Epithelial cell of proximal tubule (primary cell): Measurements from ENCODE around the gene PCK1. TPM values are rescaled to one million over a fixed set of nuclear protein-coding genes. Genes with fewer than 3 reads are reported as not detected.

Experiments used
- DNase-seq: peaks from one replicate; pipeline ENCODE4 v3.0.0-alpha.2; 2011; ENCODE audit warnings: low read depth
- H3K4me3 ChIP-seq: 2 replicates; pipeline ENCODE4 v1.5.1; 2011; ENCODE audit warnings: low read depth, mild to moderate bottlenecking, low read length
- CTCF ChIP-seq: conservative IDR thresholded peaks from 2 replicates; pipeline ENCODE4 v1.5.1; 2012; ENCODE audit warnings: low read depth, mild to moderate bottlenecking, low read length
- total RNA-seq: library from RNA; depleted of rRNA; stranded (reverse); fragments of >200 nt; gene quantifications from 2 replicates; pipeline ENCODE4 v1.2.3, GENCODE V29; 2015

PCK1 gene
- total RNA-seq, 1 donor from 2014 or later = not detected

GRCh38 chr20:57528148-57528547 is 32.8 kb upstream of the PCK1 start:
- no peak for TF ChIP-seq CTCF
- H3K4me3 ChIP-seq = no peak overlapping the region
- DNase-seq = no peak

GRCh38 chr20:57529160-57529585 is 31.7 kb upstream of the PCK1 start:
- TF ChIP-seq CTCF = no peak
- DNase-seq = no peak
- no peak overlapping the region for H3K4me3 ChIP-seq

- DNase-seq = no peak
- TF ChIP-seq CTCF = no peak
- no peak overlapping the region for H3K4me3 ChIP-seq
Measured at GRCh38 chr20:57529810-57530209, 31.1 kb upstream of the PCK1 start.

- no peak for TF ChIP-seq CTCF
- no peak for DNase-seq
- no peak overlapping the region for H3K4me3 ChIP-seq
Measured at GRCh38 chr20:57530327-57530981, 30.5 kb upstream of the PCK1 start.

GRCh38 chr20:57532104-57532503 is 28.8 kb upstream of the PCK1 start:
- no peak for DNase-seq
- H3K4me3 ChIP-seq = no peak overlapping the region
- no peak for TF ChIP-seq CTCF

GRCh38 chr20:57535297-57535696 is 25.6 kb upstream of the PCK1 start:
- H3K4me3 ChIP-seq = no peak overlapping the region
- no peak for DNase-seq
- no peak for TF ChIP-seq CTCF

- DNase-seq = no peak
- H3K4me3 ChIP-seq = no peak overlapping the region
- TF ChIP-seq CTCF = no peak
Measured at GRCh38 chr20:57536120-57536708, 24.7 kb upstream of the PCK1 start.
